Astrocyte (in vitro differentiated cells and primary cell): ENCODE results near the gene VAV2. TPM values are rescaled to one million over a fixed set of nuclear protein-coding genes. Genes with fewer than 3 reads are reported as not detected.

Experiments
- DNase-seq: peaks from one replicate; pipeline ENCODE4 v3.0.0-alpha.2; 2010; ENCODE audit warnings: low read depth
- FAIRE-seq: peaks from 2 replicates; lab custom pipeline; 2011; peaks lifted over from hg19 to GRCh38; lab: Jason Lieb, UNC
- H2AFZ ChIP-seq: 2 replicates; pipeline ENCODE4 v1.6.0; 2012; ENCODE audit warnings: low read depth, low read length, inconsistent platforms
- H3K27ac ChIP-seq: 2 replicates; pipeline ENCODE4 v1.5.1; 2011; ENCODE audit warnings: low read depth, low read length, inconsistent platforms
- H3K27me3 ChIP-seq: 2 replicates; pipeline ENCODE4 v1.6.0; 2011; ENCODE audit warnings: low read length, inconsistent platforms; ENCODE audit not compliant: insufficient read depth
- H3K36me3 ChIP-seq: 2 replicates; pipeline ENCODE4 v1.5.1; 2011; ENCODE audit warnings: low read length, inconsistent platforms; ENCODE audit not compliant: insufficient read depth
- H3K4me1 ChIP-seq: 2 replicates; pipeline ENCODE4 v1.5.1; 2011; ENCODE audit warnings: low read length, inconsistent platforms; ENCODE audit not compliant: insufficient read depth
- H3K4me2 ChIP-seq: 2 replicates; pipeline ENCODE4 v1.6.0; 2012; ENCODE audit warnings: low read length, inconsistent platforms
- H3K4me3 ChIP-seq: 2 replicates; pipeline ENCODE4 v1.5.1; 2011; ENCODE audit warnings: low read depth, mild to moderate bottlenecking, low read length, inconsistent platforms; ENCODE audit not compliant: insufficient read depth
- H3K79me2 ChIP-seq: 2 replicates; pipeline ENCODE4 v1.6.0; 2012; ENCODE audit warnings: mild to moderate bottlenecking, low read length, inconsistent platforms; ENCODE audit not compliant: insufficient read depth
- H3K9ac ChIP-seq: 2 replicates; pipeline ENCODE4 v1.6.0; 2012; ENCODE audit warnings: mild to moderate bottlenecking, low read length, inconsistent platforms
- H3K9me3 ChIP-seq: 2 replicates; pipeline ENCODE4 v1.5.1; 2012; ENCODE audit warnings: low read depth, mild to moderate bottlenecking, low read length, inconsistent platforms; ENCODE audit not compliant: insufficient read depth
- H4K20me1 ChIP-seq: 2 replicates; pipeline ENCODE4 v1.6.0; 2012; ENCODE audit warnings: low read length, inconsistent platforms; ENCODE audit not compliant: insufficient read depth
- H3K27ac Mint-ChIP-seq: one replicate; pipeline ENCODE4 v1.8.0; 2021; ENCODE audit warnings: mild to moderate bottlenecking, mixed read lengths; ENCODE audit not compliant: unreplicated experiment
- H3K27me3 Mint-ChIP-seq: one replicate; pipeline ENCODE4 v1.8.0; 2021; ENCODE audit warnings: low read depth, mixed read lengths; ENCODE audit not compliant: unreplicated experiment
- H3K36me3 Mint-ChIP-seq: one replicate; pipeline ENCODE4 v1.8.0; 2021; ENCODE audit warnings: low read depth, mixed read lengths; ENCODE audit not compliant: unreplicated experiment
- H3K4me1 Mint-ChIP-seq: one replicate; pipeline ENCODE4 v1.8.0; 2021; ENCODE audit warnings: low read depth, mixed read lengths; ENCODE audit not compliant: unreplicated experiment
- H3K4me3 Mint-ChIP-seq: one replicate; pipeline ENCODE4 v1.8.0; 2021; ENCODE audit warnings: mild to moderate bottlenecking, moderate library complexity, mixed read lengths; ENCODE audit not compliant: unreplicated experiment
- H3K9me3 Mint-ChIP-seq: one replicate; pipeline ENCODE4 v1.8.0; 2021; ENCODE audit warnings: mild to moderate bottlenecking, mixed read lengths; ENCODE audit not compliant: unreplicated experiment
- EZH2 ChIP-seq: IDR thresholded peaks from 2 replicates; pipeline ENCODE4 v1.6.1; 2012; ENCODE audit warnings: mild to moderate bottlenecking, low read length, inconsistent platforms; ENCODE audit not compliant: insufficient read depth
- total RNA-seq: library from RNA; stranded (reverse); gene quantifications from 2 replicates; pipeline ENCODE4 v1.2.1, GENCODE V29; 2021
- TF ChIP-seq, protein P1 (sequence below): IDR thresholded peaks from 2 replicates; pipeline ENCODE4 v1.5.1; 2011; ENCODE audit warnings: low read depth, mild to moderate bottlenecking, inconsistent platforms, low read length, moderate library complexity; ENCODE audit not compliant: insufficient read depth

The VAV2 gene
- total RNA-seq, 1 donor from 2014 or later, result 36.5 TPM

DNA sequence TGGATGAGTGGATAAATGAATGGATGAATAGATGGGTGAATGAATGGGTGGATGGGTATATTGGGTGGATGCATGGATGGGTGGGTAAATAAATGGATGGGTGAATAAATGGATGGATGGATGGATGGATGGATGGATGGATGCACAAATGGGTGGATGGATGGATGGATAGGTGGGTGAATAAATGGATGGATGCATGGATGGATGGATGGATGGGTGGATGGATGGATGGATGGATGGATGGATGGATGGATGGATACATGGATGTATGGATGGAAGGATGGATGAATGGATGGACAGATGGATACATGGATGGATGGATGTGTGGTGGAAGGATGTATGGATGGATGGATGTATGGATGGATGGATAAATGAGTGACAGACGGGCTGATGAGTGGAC lies 140.4 kb downstream of the VAV2 start:
- no peak for FAIRE-seq
- Histone ChIP-seq H3K9ac (no peak overlapping the region), H3K4me3 (no peak overlapping the region), H3K4me1 (peaks cover 4% of the 10 kb centered on the region), H3K79me2 (peaks cover 48% of the 10 kb centered on the region), H3K27ac (no peak overlapping the region), H4K20me1 (peaks cover 72% of the 10 kb centered on the region), H3K4me2 (no peak overlapping the region), H2AFZ (no peak overlapping the region), H3K27me3 (no peaks in the 10 kb centered on the region), H3K36me3 (no peaks in the 10 kb centered on the region), H3K9me3 (no peaks in the 10 kb centered on the region)
- DNase-seq, result no peak
- peaks cover 5% of the 10 kb centered on the region for H3K4me1 Mint-ChIP-seq
- H3K27me3 Mint-ChIP-seq, result no peaks in the 10 kb centered on the region
- H3K9me3 Mint-ChIP-seq, result no peaks in the 10 kb centered on the region
- TF ChIP-seq, protein P1, sequence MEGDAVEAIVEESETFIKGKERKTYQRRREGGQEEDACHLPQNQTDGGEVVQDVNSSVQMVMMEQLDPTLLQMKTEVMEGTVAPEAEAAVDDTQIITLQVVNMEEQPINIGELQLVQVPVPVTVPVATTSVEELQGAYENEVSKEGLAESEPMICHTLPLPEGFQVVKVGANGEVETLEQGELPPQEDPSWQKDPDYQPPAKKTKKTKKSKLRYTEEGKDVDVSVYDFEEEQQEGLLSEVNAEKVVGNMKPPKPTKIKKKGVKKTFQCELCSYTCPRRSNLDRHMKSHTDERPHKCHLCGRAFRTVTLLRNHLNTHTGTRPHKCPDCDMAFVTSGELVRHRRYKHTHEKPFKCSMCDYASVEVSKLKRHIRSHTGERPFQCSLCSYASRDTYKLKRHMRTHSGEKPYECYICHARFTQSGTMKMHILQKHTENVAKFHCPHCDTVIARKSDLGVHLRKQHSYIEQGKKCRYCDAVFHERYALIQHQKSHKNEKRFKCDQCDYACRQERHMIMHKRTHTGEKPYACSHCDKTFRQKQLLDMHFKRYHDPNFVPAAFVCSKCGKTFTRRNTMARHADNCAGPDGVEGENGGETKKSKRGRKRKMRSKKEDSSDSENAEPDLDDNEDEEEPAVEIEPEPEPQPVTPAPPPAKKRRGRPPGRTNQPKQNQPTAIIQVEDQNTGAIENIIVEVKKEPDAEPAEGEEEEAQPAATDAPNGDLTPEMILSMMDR, result no peak
- TF ChIP-seq EZH2, result no peak
- peaks cover 32% of the 10 kb centered on the region for H3K36me3 Mint-ChIP-seq
- H3K4me3 Mint-ChIP-seq, result no peak overlapping the region
- H3K27ac Mint-ChIP-seq, result no peak overlapping the region

DNA sequence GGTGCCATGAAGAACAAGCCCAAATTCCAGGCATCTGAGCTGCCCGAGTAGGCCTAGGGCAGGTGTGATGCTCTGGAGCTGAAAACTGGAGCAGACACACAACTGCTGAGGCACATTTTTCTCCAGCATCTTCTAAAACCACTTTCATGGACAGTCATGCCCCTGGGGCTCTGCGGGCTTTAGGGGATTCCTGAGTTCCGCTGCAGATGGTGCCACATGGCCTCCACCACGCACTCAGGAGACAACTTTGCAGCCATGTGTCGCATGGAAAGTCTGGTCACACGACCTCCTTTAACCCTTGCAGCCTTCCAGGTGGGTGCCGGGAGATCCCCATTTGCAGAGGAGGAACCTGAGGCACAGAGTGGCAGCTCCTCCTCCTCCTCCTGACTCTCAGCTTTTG lies 141.2 kb downstream of the VAV2 start:
- TF ChIP-seq, protein P1, result no peak
- TF ChIP-seq EZH2, result no peak
- FAIRE-seq (no peak), DNase-seq (no peak)
- no peak overlapping the region for H3K4me2 ChIP-seq
- H3K79me2 ChIP-seq, result peaks cover 55% of the 10 kb centered on the region
- no peaks in the 10 kb centered on the region for H3K9me3 ChIP-seq
- no peak overlapping the region for H3K4me3 ChIP-seq
- H3K4me1 ChIP-seq, result peaks cover 6% of the 10 kb centered on the region
- H3K4me3 Mint-ChIP-seq, result no peak overlapping the region
- H3K36me3 ChIP-seq, result no peaks in the 10 kb centered on the region
- no peak overlapping the region for H3K27ac Mint-ChIP-seq
- peaks cover 5% of the 10 kb centered on the region for H3K4me1 Mint-ChIP-seq
- no peaks in the 10 kb centered on the region for H3K9me3 Mint-ChIP-seq
- H3K27me3 ChIP-seq, result no peaks in the 10 kb centered on the region
- H3K36me3 Mint-ChIP-seq, result peaks cover 29% of the 10 kb centered on the region
- H3K27ac ChIP-seq, result no peak overlapping the region
- no peak overlapping the region for H2AFZ ChIP-seq
- peaks cover 66% of the 10 kb centered on the region for H4K20me1 ChIP-seq
- no peaks in the 10 kb centered on the region for H3K27me3 Mint-ChIP-seq
- no peak overlapping the region for H3K9ac ChIP-seq

DNA sequence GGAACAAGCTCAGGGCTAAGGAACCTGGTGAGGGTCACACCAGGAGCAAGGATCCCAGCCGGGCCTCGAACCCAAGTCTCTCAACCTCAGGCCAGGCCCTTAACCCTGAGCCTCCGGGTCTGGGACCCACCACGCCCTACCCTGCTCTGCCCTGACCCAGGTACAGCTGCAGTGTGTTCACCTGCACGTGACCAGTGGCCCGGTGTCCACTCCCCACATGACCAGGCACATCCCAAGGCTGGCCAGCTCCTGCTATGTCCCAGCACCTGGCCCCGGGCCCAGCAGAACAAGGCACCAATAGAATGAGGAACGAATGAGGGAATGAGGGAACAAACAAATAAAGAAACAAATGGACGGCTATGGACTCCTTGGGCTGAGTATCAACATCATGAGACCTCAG lies 142.0 kb downstream of the VAV2 start:
- peaks cover 5% of the 10 kb centered on the region for H3K4me1 Mint-ChIP-seq
- H3K79me2 ChIP-seq, result peaks cover 51% of the 10 kb centered on the region
- no peaks in the 10 kb centered on the region for H3K36me3 ChIP-seq
- no peak overlapping the region for H3K27ac Mint-ChIP-seq
- H3K9ac ChIP-seq, result no peak overlapping the region
- H3K9me3 Mint-ChIP-seq, result no peaks in the 10 kb centered on the region
- no peaks in the 10 kb centered on the region for H3K9me3 ChIP-seq
- no peaks in the 10 kb centered on the region for H3K27me3 ChIP-seq
- no peak overlapping the region for H3K4me2 ChIP-seq
- peaks cover 59% of the 10 kb centered on the region for H4K20me1 ChIP-seq
- H2AFZ ChIP-seq, result no peak overlapping the region
- H3K27me3 Mint-ChIP-seq, result no peaks in the 10 kb centered on the region
- H3K4me3 Mint-ChIP-seq, result no peak overlapping the region
- TF ChIP-seq, protein P1, result no peak
- no peak for TF ChIP-seq EZH2
- DNase-seq, result no peak
- no peak overlapping the region for H3K4me3 ChIP-seq
- H3K4me1 ChIP-seq, result peaks cover 8% of the 10 kb centered on the region
- H3K36me3 Mint-ChIP-seq, result peaks cover 23% of the 10 kb centered on the region
- no peak for FAIRE-seq
- no peak overlapping the region for H3K27ac ChIP-seq
